HepG2 (cell line): ENCODE results near the gene ZNF665. TPM values are rescaled to one million over a fixed set of nuclear protein-coding genes. Genes with fewer than 3 reads are reported as not detected.
"Not testable (repeated sequence)": the region's sequence is repeated elsewhere in the genome, so short reads cannot be mapped to it uniquely, and the experiment has no call there.

Experiments
- ATAC-seq: fragments of 200-7000 bp; cut with Tn5 transposase; 3 replicates; pipeline ENCODE4 v1.9.1; 2020; ENCODE audit warnings: mild to moderate bottlenecking, moderate library complexity
- BruUV-seq: library from RNA; stranded (reverse); fragments of 400-500 nt; replicated peaks from 2 replicates; lab custom pipeline; 2021; lab: Mats Ljungman, UMichigan
- CTCF ChIA-PET: fragments of 300-600 bp; formaldehyde crosslinking; extraction: SDS; loops from one replicate; lab custom pipeline; 2021; ENCODE audit warnings: low total read pairs, inconsistent platforms, low intra/inter-chr PET ratio; lab: Yijun Ruan, JAX
- POLR2A ChIA-PET: fragments of 350-600 bp; sonication (Branson Sonifier 250); formaldehyde crosslinking; loops from one replicate; lab custom pipeline; 2020; ENCODE audit warnings: antibody characterized with exemption, inconsistent platforms; lab: Yijun Ruan, JAX
- DNase-seq: peaks from one replicate; pipeline ENCODE4 v3.0.0-alpha.2; 2015; ENCODE audit warnings: low spot score
- FAIRE-seq: peaks from 3 replicates; lab custom pipeline; 2011; peaks lifted over from hg19 to GRCh38; lab: Jason Lieb, UNC
- H2AFZ ChIP-seq: one replicate; pipeline ENCODE4 v1.6.1; 2011; ENCODE audit warnings: low read length, inconsistent platforms
- H3K27ac ChIP-seq: fragments of 300-600 bp; 3 replicates; pipeline ENCODE4 v1.8.0; 2011; ENCODE audit warnings: mixed run types, mild to moderate bottlenecking, mixed read lengths, low read length, inconsistent platforms; ENCODE audit not compliant: insufficient read depth; ENCODE audit errors: extremely low read length
- H3K27me3 ChIP-seq, 2 experiments: fragments of 200-600 bp in 1 of 2; 2 replicates in 1 of 2; 3 replicates in 1 of 2; pipeline versions ENCODE4 v1.6.0 to v1.8.0; 2011; ENCODE audit warnings: low read length in 2 of 2, mild to moderate bottlenecking in 2 of 2, moderate library complexity in 2 of 2, inconsistent platforms in 1 of 2; ENCODE audit not compliant: insufficient read depth in 2 of 2, control insufficient read depth in 1 of 2
- H3K36me3 ChIP-seq, 2 experiments: fragments of 200-600 bp in 1 of 2; replicated peaks in 1 of 2; 2 replicates in 1 of 2; 3 replicates in 1 of 2; pipeline versions ENCODE4 v1.5.1 to v1.8.0; 2011; ENCODE audit warnings: low read length in 2 of 2, inconsistent platforms in 1 of 2; ENCODE audit not compliant: insufficient read depth in 2 of 2, control insufficient read depth in 1 of 2
- H3K4me1 ChIP-seq: 2 replicates; pipeline ENCODE4 v1.5.1; 2012; ENCODE audit warnings: low read length, inconsistent platforms; ENCODE audit not compliant: insufficient read depth
- H3K4me2 ChIP-seq: 2 replicates; pipeline ENCODE4 v1.6.0; 2011; ENCODE audit warnings: low read depth, low read length, inconsistent platforms
- H3K4me3 ChIP-seq, 3 experiments: fragments of 200-600 bp in 1 of 3; sonication (generic), shearing (Covaris generic) in 1 of 3; replicated peaks in 1 of 3; 2 replicates each; pipeline ENCODE4 v1.5.1; 2011 to 2016; ENCODE audit warnings: low read length in 3 of 3, inconsistent platforms in 2 of 3, low read depth in 2 of 3, mild to moderate bottlenecking in 2 of 3, control low read depth in 1 of 3, mixed read lengths in 1 of 3; ENCODE audit not compliant: insufficient read depth in 1 of 3
- H3K79me2 ChIP-seq: one replicate; pipeline ENCODE4 v1.6.1; 2011; ENCODE audit warnings: low read length, inconsistent platforms; ENCODE audit not compliant: insufficient read depth
- H3K9ac ChIP-seq: 2 replicates; pipeline ENCODE4 v1.6.0; 2011; ENCODE audit warnings: mild to moderate bottlenecking, low read depth, low read length, inconsistent platforms; ENCODE audit not compliant: insufficient read depth
- H3K9me3 ChIP-seq: 2 replicates; pipeline ENCODE4 v1.5.1; 2012; ENCODE audit warnings: mild to moderate bottlenecking, low read length
- H4K20me1 ChIP-seq: 2 replicates; pipeline ENCODE4 v1.6.0; 2011; ENCODE audit warnings: inconsistent platforms, mild to moderate bottlenecking, low read length, moderate library complexity; ENCODE audit not compliant: insufficient read depth
- CCAR2 ChIP-seq: fragments of 200-400 bp; formaldehyde crosslinking; optimal IDR thresholded peaks from 2 replicates; pipeline ENCODE3; 2018; ENCODE audit warnings: low read depth, mild to moderate bottlenecking, low read length, moderate library complexity
- ELF1 ChIP-seq: sonication (generic); formaldehyde crosslinking; IDR thresholded peaks from 2 replicates; pipeline ENCODE4 v1.4.0; 2020; ENCODE audit warnings: missing genetic modification reagents
- ELF3 ChIP-seq: IDR thresholded peaks from 2 replicates; pipeline ENCODE4 v1.6.1; 2016; ENCODE audit warnings: missing genetic modification reagents, missing compliant biosample characterization
- GABPA ChIP-seq, 2 experiments: IDR thresholded peaks; 2 replicates each; pipeline ENCODE4 v1.6.1; 2011 to 2016; ENCODE audit warnings: low read depth in 2 of 2, low read length in 1 of 2, missing biosample characterization in 1 of 2, missing genetic modification characterization in 1 of 2
- GABPB1 ChIP-seq: IDR thresholded peaks from 2 replicates; pipeline ENCODE4 v1.6.1; 2016; ENCODE audit warnings: mild to moderate bottlenecking, missing genetic modification reagents, moderate library complexity, missing compliant biosample characterization
- HDAC6 ChIP-seq: fragments of 200-600 bp; sonication (generic); IDR thresholded peaks from 2 replicates; pipeline ENCODE4 v1.7.0; 2017; ENCODE audit warnings: mild to moderate bottlenecking, antibody characterized with exemption, low read length, low read depth
- NR2C2 ChIP-seq: sonication (generic); formaldehyde crosslinking; IDR thresholded peaks from 2 replicates; pipeline ENCODE4 v1.4.0; 2020; ENCODE audit warnings: missing genetic modification reagents, mild to moderate bottlenecking, moderate library complexity, borderline replicate concordance
- PHF20 ChIP-seq: sonication (generic); formaldehyde crosslinking; IDR thresholded peaks from 2 replicates; pipeline ENCODE4 v1.5.0; 2020; ENCODE audit warnings: mild to moderate bottlenecking, missing genetic modification reagents
- PHF8 ChIP-seq: sonication (generic); formaldehyde crosslinking; IDR thresholded peaks from 2 replicates; pipeline ENCODE4 v1.5.0; 2020; ENCODE audit warnings: missing genetic modification reagents
- POLR2AphosphoS5 ChIP-seq: IDR thresholded peaks from 2 replicates; pipeline ENCODE4 v1.6.1; 2012; ENCODE audit warnings: low read depth, low read length
- TARDBP ChIP-seq: sonication (generic); formaldehyde crosslinking; IDR thresholded peaks from 2 replicates; pipeline ENCODE4 v1.8.0; 2022; ENCODE audit warnings: mild to moderate bottlenecking, missing genetic modification reagents
- ZNF224 ChIP-seq: sonication (generic); formaldehyde crosslinking; IDR thresholded peaks from 2 replicates; pipeline ENCODE4 v1.5.0; 2020; ENCODE audit warnings: mild to moderate bottlenecking, missing genetic modification reagents
- ZNF513 ChIP-seq: sonication (generic); formaldehyde crosslinking; conservative IDR thresholded peaks from 2 replicates; pipeline ENCODE4 v1.5.0; 2020; ENCODE audit warnings: missing genetic modification reagents
- ZNF644 ChIP-seq: IDR thresholded peaks from 2 replicates; pipeline ENCODE4 v1.6.1; 2016; ENCODE audit warnings: low read depth
- ZSCAN21 ChIP-seq: sonication (generic); formaldehyde crosslinking; IDR thresholded peaks from 2 replicates; pipeline ENCODE4 v1.8.0; 2022; ENCODE audit warnings: mild to moderate bottlenecking, missing genetic modification reagents, moderate library complexity, borderline replicate concordance
- WGBS: methylation state at CpG from one replicate; pipeline ENCODE4 v1.1.6; 2017; ENCODE audit warnings: low lambda C conversion rate; 5-methylcytosine and 5-hydroxymethylcytosine counted together
- in situ Hi-C: cut with HindIII; loops from 2 replicates; pipeline ENCODE4 v1.10.0; 2017; ENCODE audit warnings: low pct_unique_long_range_greater_than_20kb; ENCODE audit not compliant: extremely low pct_ligation_motif_present
- intact Hi-C: fragments of 100-400 bp; cut with micrococcal nuclease; formaldehyde crosslinking; loops from one replicate; pipeline ENCODE4 v1.10.0; 2022; ENCODE audit not compliant: unreplicated experiment
- polyA plus RNA-seq, 8 experiments: library from polyadenylated mRNA; depleted of rRNA in 3 of 8; stranded (reverse) in 7 of 8; unstranded in 1 of 8; fragments of >200 nt; fragmentation: Illumina TruSeq in 4 of 8; extraction: Trizol in 4 of 8; gene quantifications; 2 replicates each; pipeline versions ENCODE4 v1.2.1 to v1.2.3, GENCODE V29; 2011 to 2016; ENCODE audit warnings: low read depth in 4 of 8, missing spikeins in 1 of 8, mixed read lengths in 1 of 8; ENCODE audit not compliant: insufficient read depth in 1 of 8
- total RNA-seq, 5 experiments: library from RNA; depleted of rRNA; stranded (reverse); fragments of >200 nt; fragmentation: Illumina TruSeq; extraction: Trizol; gene quantifications; 2 replicates each; pipeline ENCODE4 v1.2.3, GENCODE V29; 2016; ENCODE audit warnings: low read depth in 1 of 5

Gene ZNF665
- total and polyA plus RNA-seq, 2 of the 13 experiments (the other 11 are each of a cell fraction or from before 2014, with no cell fraction given) = 0.45 to 0.49 TPM

GRCh38 chr19:53212703-53213320 is 19.7 kb upstream of the ZNF665 start (continued):
- TF ChIP-seq HDAC6 (no peak), CCAR2 (no peak)

DNA sequence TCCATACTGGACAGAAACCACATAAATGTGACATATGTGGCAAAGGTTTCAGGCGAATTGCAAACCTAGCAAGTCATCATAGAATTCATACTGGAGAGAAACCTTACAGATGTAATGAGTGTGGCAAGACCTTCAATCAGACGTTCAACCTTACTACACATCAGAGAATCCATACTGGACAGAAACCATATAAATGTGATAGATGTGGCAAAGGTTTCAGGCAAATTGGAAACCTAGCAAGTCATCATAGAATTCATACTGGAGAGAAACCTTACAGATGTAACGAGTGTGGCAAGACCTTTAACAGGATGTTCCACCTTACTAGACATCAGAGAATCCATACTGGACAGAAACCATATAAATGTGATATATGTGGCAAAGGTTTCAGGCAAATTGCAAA is 18.4 kb upstream of the ZNF665 start:
- H3K36me3 ChIP-seq, H3K4me3 ChIP-seq, H3K4me1 ChIP-seq, ATAC-seq, BruUV-seq, H3K27ac ChIP-seq, DNase-seq, POLR2A ChIA-PET, H3K4me2 ChIP-seq, H4K20me1 ChIP-seq, H3K27me3 ChIP-seq, in situ Hi-C loops, H2AFZ ChIP-seq, H3K9ac ChIP-seq, CTCF ChIA-PET, H3K79me2 ChIP-seq, intact Hi-C loops, FAIRE-seq: not testable (repeated sequence)
- 21% methylated on average over 3 of the region's 3 CpGs for WGBS
- H3K9me3 ChIP-seq = peaks cover 81% of the 10 kb centered on the region

- WGBS = 57% methylated on average over 35 of the region's 42 CpGs
- ChIA-PET POLR2A (no interaction called here), CTCF (no interaction called here)
- Histone ChIP-seq H3K9ac (peak overlapping the region; percentile 76), H3K4me2 (peak overlapping the region; percentile 63), H3K79me2 (no peaks in the 10 kb centered on the region), H3K27ac (peak overlapping the region; percentile 63), H2AFZ (peak overlapping the region; percentile 50), H3K4me3 (peak overlapping the region; percentile 63 to 72 (median 71)), H3K4me1 (no peaks in the 10 kb centered on the region), H4K20me1 (no peaks in the 10 kb centered on the region), H3K27me3 (no peaks in the 10 kb centered on the region; a peak in 1 of 5 replicates), H3K9me3 (peaks cover 54% of the 10 kb centered on the region), H3K36me3 (no peaks in the 10 kb centered on the region)
- no TSS peak for BruUV-seq
- in situ Hi-C loops (loop anchor here (25.0 kb wide), 1 partner anchor 540 kb away; no protein-coding TSS in a partner anchor), intact Hi-C loops (no loop called here)
- DNase-seq (peak; percentile 50), ATAC-seq (peak; percentile 84), FAIRE-seq (no peak)
- TF ChIP-seq PHF8 = peak; percentile 42; the same call in 1 of the 2 replicates
- TF ChIP-seq PHF20 (CRISPR knock-in tag) = 0 out of 2 replicates have a peak, but pooled peaks have one; percentile 22
- TF ChIP-seq ZNF513 (CRISPR knock-in tag) = no peak
- no peak for TF ChIP-seq ZNF224 (CRISPR knock-in tag)
- TF ChIP-seq ELF3 (CRISPR knock-in tag) = 0 out of 2 replicates have a peak, but pooled peaks have one; percentile 13
- TF ChIP-seq ZSCAN21 = no peak
- TF ChIP-seq GABPA (IDR thresholded peaks at IDR 0.05; ENCODE audit: low read depth, low read length) = no peak; the same call in 1 of the 2 replicates
- TF ChIP-seq GABPA (CRISPR knock-in tag; IDR thresholded peaks at IDR 0.05; ENCODE audit: low read depth) = peak; percentile 59; the same call in 1 of the 2 replicates
- TF ChIP-seq TARDBP = no peak
- peak; percentile 70; the same call in 1 of the 2 replicates for TF ChIP-seq NR2C2
- TF ChIP-seq ELF1 = peak; percentile 73; the same call in 1 of the 2 replicates
- no peak for TF ChIP-seq ZNF644 (CRISPR knock-in tag)
- peak; percentile 53 for TF ChIP-seq POLR2AphosphoS5
- TF ChIP-seq GABPB1 = peak; percentile 54; the same call in 1 of the 2 replicates
These were observed 3.7 kb upstream of the ZNF665 start for GRCh38 chr19:53196777-53197396.
